NCI-H510A treated with DMSO at 0.1 percent for 48 hours (cell line): ENCODE data around the gene AKAP13.
"Not testable (repeated sequence)": the region's sequence is repeated elsewhere in the genome, so short reads cannot be mapped to it uniquely, and the experiment has no call there.

Source experiments
- DNase-seq: peaks from one replicate; lab custom pipeline; 2025; lab: John Stamatoyannopoulos, UW

AKAP13 gene

GRCh38 chr15:85412066-85412465, 31.7 kb downstream of the AKAP13 start:
- no peak for DNase-seq

- DNase-seq = peak; percentile 23
These were observed 32.8 kb downstream of the AKAP13 start for GRCh38 chr15:85412956-85413854.

GRCh38 chr15:85414037-85414436, 33.6 kb downstream of the AKAP13 start:
- DNase-seq = no peak

- DNase-seq = no peak
These were observed 34.1 kb downstream of the AKAP13 start for GRCh38 chr15:85414495-85414894.

GRCh38 chr15:85414991-85415390, 34.6 kb downstream of the AKAP13 start:
- no peak for DNase-seq

GRCh38 chr15:85415783-85416182, 35.4 kb downstream of the AKAP13 start:
- DNase-seq = no peak

GRCh38 chr15:85417276-85417675, 36.9 kb downstream of the AKAP13 start:
- DNase-seq = no peak

- no peak for DNase-seq
These were observed 38.8 kb downstream of the AKAP13 start for GRCh38 chr15:85419161-85419560.

- no peak for DNase-seq
These were observed 40.9 kb downstream of the AKAP13 start for GRCh38 chr15:85421116-85421925.

GRCh38 chr15:85422607-85423006, 42.2 kb downstream of the AKAP13 start:
- no peak for DNase-seq

- DNase-seq = no peak
These were observed 42.9 kb downstream of the AKAP13 start for GRCh38 chr15:85423256-85423655.

- no peak for DNase-seq
These were observed 43.8 kb downstream of the AKAP13 start for GRCh38 chr15:85424154-85424553.

- DNase-seq = no peak
These were observed 46.1 kb downstream of the AKAP13 start for GRCh38 chr15:85426481-85426880.

- no peak for DNase-seq
These were observed 47.1 kb downstream of the AKAP13 start for GRCh38 chr15:85427286-85428028.

GRCh38 chr15:85429522-85429921, 49.1 kb downstream of the AKAP13 start:
- DNase-seq = no peak

GRCh38 chr15:85430406-85431204, 50.2 kb downstream of the AKAP13 start:
- no peak for DNase-seq

- no peak for DNase-seq
These were observed 59.6 kb downstream of the AKAP13 start for GRCh38 chr15:85439996-85440395.

GRCh38 chr15:85440451-85440850, 60.0 kb downstream of the AKAP13 start:
- no peak for DNase-seq

- not testable (repeated sequence) for DNase-seq
These were observed 61.5 kb downstream of the AKAP13 start for GRCh38 chr15:85441854-85442253.

GRCh38 chr15:85443046-85443445, 62.6 kb downstream of the AKAP13 start:
- no peak for DNase-seq

GRCh38 chr15:85443593-85444087, 63.2 kb downstream of the AKAP13 start:
- peak; percentile 73 for DNase-seq
